Measurements from ENCODE around the gene CAP1. TPM values are rescaled to one million over a fixed set of nuclear protein-coding genes. Genes with fewer than 3 reads are reported as not detected.
"Not testable (repeated sequence)": the region's sequence is repeated elsewhere in the genome, so short reads cannot be mapped to it uniquely, and the experiment has no call there.

Gene CAP1
- total RNA-seq, 1 donor from 2014 or later: 133 TPM

DNA sequence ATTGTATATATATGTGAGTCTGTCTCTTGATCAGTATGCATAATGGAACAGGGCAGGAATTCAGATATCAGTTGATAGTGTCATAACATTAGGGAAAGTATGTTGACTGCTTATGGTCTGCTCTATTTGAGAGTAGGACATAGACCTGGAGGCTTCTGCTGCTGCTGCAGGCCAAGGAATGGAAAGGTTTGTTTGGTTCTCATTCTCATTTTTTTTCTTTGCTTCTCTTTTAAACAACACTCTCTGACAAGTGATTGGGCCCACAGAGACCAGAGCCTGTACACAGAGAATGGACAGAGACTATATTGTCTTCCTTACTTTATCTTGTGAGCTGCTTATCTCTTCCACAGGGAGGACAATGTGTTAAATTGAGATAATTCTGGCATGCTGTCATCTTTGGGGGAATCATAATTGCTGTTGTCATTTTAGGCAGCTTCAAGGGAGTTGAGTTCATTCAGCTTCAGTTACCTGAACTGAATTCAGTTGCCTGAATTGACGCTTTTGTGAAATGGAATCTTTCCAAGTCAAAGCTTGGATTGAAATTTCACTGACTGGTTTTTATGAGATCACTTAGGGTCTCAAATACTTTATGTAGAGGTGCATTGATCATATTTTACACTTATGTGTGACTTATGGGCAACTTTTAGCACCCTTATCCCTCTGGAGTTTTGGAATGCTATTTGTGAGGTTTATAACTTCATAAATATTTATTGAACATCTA, 16.9 kb downstream of the CAP1 start:
- DNase-seq (ENCODE audit: low spot score in 2 of 2) (no peak), FAIRE-seq (no peak)

DNA sequence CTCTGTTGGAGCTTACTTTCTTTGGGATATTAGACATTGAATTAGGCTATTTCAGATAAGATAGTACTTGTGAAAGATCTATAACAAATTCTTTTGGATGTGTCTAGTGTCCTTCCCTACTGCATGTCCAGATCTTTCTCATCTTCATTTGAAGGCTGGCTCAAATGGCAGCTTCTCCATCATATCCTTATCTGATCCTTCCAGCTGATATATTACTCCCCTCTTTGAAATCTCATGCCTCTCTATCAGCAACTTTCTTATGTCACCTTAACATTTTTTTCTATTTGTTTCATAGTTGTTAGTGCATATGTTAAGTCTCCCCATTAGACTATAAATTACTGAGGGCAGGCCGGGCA, 17.5 kb downstream of the CAP1 start:
- DNase-seq (ENCODE audit: low spot score in 2 of 2) (no peak), FAIRE-seq (no peak)

DNA sequence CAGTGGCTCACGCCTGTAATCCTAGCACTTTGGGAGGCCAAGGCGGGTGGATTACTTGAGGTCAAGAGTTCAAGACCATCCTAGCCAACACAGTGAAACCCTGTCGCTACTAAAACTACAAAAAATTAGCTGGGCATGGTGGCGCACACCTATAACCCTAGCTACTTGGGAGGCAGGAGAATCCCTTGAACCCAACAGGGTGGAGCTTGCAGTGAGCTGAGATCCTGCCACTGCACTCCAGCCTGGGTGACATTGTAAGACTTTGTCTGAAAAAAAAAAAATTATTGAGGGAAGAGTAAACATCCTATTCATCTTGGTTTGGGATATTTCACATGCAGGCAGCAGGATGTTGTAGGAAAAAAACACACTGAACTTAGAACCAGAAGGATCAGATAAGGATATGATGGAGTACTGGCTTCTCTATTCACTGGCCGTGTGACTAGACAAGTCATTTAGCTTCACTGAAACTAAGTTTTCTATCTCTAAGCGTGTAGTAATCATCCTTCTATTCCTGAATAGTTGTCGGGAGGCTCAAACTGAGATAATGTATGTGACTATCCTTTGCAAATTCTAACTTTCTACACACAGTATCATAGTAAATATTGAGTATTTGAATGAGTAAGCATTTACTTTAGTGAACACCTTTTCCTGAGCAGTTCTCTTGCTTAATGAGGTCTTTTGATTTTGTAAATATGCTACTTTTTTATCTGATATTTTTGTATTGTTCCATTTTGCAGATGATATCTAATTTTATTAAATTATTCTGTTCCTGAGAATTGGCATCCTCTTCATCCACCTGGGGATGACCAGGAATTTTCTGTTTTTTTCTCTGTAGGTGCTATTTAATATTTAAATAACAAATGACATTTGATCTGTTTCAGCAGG, 18.2 kb downstream of the CAP1 start:
- DNase-seq (ENCODE audit: low spot score in 2 of 2) (no peak), FAIRE-seq (no peak)

DNA sequence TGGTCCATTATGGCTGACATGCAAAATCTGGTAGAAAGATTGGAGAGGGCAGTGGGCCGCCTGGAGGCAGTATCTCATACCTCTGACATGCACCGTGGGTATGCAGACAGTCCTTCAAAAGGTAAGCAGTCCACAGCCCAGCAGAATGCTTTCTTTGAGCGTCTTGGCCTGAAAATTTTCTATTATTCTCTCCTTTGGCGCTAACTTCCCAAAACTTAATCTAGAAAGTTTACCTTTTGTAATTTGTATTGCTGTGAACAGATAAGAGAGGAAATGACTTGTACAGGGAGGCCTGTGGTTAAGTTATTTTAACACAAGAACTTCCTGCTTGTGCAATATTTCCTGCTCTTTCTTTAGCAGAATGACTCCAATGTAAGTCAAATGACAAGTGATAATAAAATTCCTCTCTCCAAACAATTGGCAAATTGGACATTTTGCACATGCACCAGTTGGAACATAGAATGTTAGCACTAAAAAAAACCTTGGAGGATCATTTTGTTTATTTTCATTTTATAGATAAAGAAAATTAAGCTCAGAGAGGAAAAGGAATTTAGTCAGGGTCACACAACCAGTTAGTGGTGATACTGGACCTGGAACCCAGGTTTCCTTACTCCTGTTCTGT, 18.9 kb downstream of the CAP1 start:
- DNase-seq (ENCODE audit: low spot score in 2 of 2) (no peak), FAIRE-seq (no peak)

DNA sequence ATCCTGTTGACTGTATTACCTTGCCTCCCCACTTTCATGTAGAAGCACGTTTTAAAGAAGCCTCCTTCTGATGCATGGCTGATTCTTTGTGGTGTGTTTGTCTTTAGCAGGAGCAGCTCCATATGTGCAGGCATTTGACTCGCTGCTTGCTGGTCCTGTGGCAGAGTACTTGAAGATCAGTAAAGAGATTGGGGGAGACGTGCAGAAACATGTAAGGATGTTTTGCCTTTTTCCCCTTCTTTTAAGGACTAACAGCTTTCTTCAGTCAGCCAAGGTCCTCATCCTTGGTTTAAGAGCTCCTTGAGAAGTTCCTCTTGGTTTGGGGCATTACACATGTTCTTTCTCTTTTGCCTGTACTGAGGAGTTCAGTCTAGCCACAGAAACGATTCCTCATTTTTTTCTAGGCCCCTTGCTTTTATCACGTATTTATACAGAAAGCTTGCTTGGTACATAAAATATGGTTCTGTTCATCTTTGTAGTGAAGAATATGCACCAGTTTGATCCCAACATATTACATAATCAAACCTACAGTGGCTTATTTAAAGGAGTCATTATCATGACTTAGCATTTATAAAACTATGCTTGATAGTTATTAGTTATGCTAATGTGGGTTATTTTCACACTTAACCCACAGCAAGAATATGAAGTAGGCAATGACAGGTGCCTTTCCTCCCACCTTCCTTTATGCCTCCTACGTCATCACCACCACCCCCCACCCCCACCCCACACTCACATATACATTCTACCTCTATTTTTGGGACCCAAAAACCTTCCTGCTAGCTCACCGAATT, 19.6 kb downstream of the CAP1 start:
- DNase-seq (ENCODE audit: low spot score in 2 of 2) (no peak), FAIRE-seq (no peak)

- no peak for DNase-seq (ENCODE audit: low spot score in 2 of 2)
- no peak for FAIRE-seq
Observed at GRCh38 chr1:40064797-40065499, 24.4 kb downstream of the CAP1 start.

- FAIRE-seq (no peak), DNase-seq (ENCODE audit: low spot score in 2 of 2) (no peak)
Observed at GRCh38 chr1:40067023-40067422, 26.5 kb downstream of the CAP1 start.

DNA sequence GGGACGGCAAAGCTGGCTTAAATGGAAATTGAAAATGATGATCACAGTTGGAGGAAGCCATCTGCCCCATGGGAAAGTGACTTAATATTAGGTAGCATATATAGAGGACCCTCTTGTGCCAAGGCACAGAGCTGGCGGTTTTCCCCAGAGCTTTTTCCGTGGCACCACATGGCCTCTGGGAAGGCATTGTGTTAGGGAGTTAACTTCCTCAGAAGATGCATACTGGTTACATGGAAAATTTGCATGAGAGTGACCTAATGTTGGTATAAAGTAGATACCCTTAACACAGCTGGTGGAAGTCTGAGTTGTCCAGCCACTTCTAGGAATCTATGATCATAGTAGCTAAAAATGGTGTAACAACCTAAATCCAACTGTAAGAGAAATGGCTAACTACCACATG, 27.3 kb downstream of the CAP1 start:
- DNase-seq (ENCODE audit: low spot score in 2 of 2): no peak
- FAIRE-seq: no peak

- DNase-seq (ENCODE audit: low spot score in 2 of 2) (no peak), FAIRE-seq (no peak)
Observed at GRCh38 chr1:40072142-40072541, 31.6 kb downstream of the CAP1 start.

DNA sequence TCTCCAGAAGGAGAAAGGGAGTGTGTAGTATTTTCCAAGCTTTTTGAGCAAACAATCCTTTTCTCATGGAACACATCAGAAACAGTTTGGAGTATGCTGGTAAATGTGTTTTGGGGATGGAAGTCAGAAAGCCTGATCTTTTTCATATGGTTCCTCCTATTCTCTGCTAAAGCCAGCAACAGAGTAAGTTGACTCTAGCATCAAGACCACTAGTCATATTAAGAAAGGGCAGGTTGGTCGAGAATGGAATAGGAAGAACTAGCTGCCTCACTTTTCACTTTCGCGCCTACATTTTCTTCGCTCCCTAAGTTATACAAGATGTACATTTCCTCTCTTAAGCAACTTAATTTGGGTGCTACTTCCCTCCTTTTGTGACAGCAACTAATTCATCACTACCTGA, 32.5 kb downstream of the CAP1 start:
- no peak for FAIRE-seq
- DNase-seq (ENCODE audit: low spot score in 2 of 2): no peak

DNA sequence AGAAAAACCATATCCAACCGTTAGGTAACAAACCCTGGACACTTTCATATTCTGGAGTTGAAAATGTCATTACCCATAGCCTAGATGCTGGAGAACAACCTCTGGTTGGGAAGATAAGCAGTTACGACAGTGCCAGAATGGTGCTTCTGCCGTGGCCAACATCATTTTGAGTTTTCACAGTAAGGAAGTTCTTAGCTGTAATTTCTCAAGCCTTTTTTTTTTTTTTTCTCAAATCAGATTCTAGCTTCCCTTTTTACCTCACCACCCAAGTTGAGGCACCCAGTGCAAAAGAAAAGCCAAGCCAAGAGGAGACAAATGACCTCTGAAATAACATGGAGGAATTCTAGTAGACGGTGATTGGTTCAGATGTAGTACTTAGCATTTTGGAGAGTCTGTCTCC, 34.7 kb downstream of the CAP1 start:
- no peak for DNase-seq (ENCODE audit: low spot score in 2 of 2)
- no peak for FAIRE-seq

DNA sequence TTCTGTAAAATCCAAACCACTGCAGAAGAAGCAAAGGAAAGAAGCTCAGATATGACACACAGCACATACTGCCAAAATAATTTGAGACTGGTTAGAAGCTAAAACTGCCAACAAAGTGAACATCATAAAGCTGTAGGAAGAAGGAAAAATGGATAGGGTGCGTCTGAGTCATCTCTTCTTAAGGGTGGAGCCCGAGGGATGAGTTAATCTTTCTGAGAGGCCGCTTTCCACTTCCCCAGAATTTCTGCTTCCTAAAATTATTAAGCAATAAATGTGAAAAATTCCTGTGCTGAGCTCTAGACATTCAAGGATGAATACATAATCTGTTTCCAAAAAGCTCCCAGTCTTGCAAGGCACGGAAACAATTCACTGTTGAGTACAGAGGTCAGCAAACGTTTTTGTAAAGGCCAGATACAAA, 36.4 kb downstream of the CAP1 start:
- FAIRE-seq (no peak), DNase-seq (ENCODE audit: low spot score in 2 of 2) (no peak)

- FAIRE-seq (no peak), DNase-seq (ENCODE audit: low spot score in 2 of 2) (no peak)
Observed at GRCh38 chr1:40078512-40079333, 38.2 kb downstream of the CAP1 start.

DNA sequence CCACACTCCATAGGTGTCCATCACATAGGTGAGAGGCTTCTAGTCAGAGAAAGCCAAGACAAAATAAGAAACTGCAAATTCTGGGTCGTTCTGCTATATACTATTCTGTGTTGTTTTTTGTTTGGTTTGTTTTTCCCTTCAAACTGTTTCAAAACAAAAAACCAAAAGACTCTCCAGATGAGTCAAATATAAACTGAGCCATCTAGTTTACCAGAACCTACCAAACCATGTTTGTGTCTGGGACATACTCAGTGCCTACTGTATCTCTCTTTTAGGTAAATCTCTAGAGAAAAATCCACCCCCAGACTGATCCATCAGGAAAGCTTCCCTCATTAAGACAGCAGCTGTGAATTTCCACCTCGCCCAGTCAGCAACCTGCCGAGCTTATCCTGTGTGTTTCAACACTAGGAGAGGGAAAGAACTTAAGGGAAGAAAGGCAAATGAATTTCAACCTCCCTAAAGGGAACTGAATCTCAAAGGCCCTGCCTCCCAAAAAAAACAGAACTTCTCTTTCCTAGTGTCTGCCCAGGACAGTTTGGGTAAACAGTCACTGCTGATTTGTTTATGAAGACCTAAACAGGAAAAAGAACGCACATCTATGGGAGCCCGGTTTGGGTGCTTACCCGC, 39.4 kb downstream of the CAP1 start:
- FAIRE-seq (no peak), DNase-seq (ENCODE audit: low spot score in 2 of 2) (no peak)

GRCh38 chr1:40081871-40082270, 41.3 kb downstream of the CAP1 start:
- DNase-seq (ENCODE audit: low spot score in 2 of 2) (no peak), FAIRE-seq (no peak)

- FAIRE-seq: peak; percentile 48
- not testable (repeated sequence) for DNase-seq (ENCODE audit: low spot score in 2 of 2)
Observed at GRCh38 chr1:40084750-40085149, 44.2 kb downstream of the CAP1 start.

DNA sequence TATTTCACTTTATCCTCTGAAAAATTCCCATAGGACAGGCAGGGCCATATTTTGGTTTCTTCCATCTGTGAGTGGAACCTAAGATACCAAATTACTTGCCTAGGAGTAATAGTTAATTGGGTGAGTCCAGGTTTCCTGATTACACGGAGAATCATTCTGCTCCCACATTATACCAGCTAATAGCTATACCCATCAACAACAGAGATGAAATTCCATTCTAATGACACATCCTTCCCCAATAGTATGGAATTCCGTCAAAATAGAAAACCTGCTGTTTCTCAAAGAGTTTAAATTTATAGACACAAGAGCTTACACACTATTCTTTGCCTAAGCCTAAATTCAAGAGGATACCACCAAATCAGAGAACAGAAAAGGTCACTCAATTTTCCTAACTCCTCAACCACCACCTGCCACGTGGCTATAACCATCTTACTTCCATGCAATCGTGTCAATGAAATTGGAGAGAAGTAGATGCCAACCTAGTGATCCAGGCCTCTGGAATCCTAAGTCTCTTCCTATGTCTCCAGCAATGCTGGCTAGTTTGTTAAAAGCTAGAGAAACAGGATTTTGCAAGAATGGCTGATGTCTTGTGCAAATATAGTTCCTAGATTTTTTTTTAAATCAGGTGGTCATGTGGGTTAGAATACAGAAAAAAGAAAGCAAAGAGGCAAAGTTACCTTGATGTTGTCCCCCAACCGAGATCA, 50.3 kb downstream of the CAP1 start:
- FAIRE-seq (no peak), DNase-seq (ENCODE audit: low spot score in 2 of 2) (no peak)

GRCh38 chr1:40092241-40092640, 51.7 kb downstream of the CAP1 start:
- FAIRE-seq: no peak
- no peak for DNase-seq (ENCODE audit: low spot score in 2 of 2)
